Activated naive CD4-positive, alpha-beta T cell treated with Interleukin-2 at 50 U/mL for 16 hours (primary cell): ENCODE data around the gene STIL.
"Not testable (repeated sequence)": the region's sequence is repeated elsewhere in the genome, so short reads cannot be mapped to it uniquely, and the experiment has no call there.

Experiments used
- DNase-seq: peaks from one replicate; pipeline ENCODE4 v3.0.0-alpha.2; 2020

Gene STIL

DNA sequence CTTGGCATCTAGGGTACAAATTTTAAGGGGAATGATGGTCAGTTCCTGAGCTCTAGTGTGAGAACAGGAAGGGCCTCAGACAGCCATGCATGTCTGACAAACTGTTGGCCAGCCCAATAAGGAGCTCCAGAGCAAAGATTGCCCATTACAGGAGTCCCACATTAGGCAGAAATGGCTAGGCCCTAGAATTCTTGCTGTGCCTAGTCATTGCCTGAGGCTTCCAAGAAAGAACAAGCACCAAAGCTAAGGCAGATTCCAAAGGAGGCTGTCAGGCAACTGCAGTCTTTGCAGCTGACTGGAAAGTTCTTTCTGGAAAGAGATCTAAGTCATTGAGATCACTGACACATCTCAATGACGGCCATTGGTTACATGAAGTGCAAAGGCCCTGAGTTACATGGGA lies 3.9 kb upstream of the STIL start:
- DNase-seq: no peak

DNA sequence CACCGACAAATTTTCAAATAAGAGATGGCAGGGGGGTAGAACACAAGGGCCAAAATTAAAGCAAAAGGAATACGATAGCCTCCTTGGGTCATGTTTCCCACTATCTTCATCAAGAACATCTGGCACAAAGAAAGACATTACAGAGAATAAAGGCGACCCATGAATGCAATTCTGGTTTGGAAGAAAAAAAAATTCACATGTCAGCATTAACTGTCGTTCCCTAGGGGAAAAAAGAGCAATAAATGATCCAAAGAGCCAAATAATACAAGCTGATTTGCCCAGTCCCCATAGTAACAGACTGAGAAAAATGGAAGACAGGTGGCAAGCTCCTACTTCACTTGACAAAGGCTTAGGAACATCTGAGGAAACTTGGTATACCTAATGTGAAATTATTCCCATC lies 4.5 kb downstream of the STIL start:
- no peak for DNase-seq

DNA sequence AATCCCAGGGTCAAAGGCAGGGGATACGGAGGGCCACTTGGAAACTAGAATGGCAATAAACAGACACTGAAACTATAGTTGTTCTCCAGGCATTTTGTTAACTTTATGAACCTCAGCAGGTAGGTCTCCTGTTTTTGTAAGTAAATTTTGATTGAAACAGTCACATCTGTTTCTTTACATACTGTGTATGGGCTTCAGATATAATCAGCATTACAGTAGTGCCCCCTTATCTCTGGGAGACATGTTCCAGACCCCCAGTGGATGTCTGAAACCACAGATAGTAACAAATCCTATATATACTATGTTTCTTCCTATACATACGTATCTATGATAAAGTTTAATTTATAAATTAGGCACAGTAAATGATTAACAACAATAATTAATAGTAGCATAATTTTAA lies 11.5 kb downstream of the STIL start:
- DNase-seq: no peak

DNA sequence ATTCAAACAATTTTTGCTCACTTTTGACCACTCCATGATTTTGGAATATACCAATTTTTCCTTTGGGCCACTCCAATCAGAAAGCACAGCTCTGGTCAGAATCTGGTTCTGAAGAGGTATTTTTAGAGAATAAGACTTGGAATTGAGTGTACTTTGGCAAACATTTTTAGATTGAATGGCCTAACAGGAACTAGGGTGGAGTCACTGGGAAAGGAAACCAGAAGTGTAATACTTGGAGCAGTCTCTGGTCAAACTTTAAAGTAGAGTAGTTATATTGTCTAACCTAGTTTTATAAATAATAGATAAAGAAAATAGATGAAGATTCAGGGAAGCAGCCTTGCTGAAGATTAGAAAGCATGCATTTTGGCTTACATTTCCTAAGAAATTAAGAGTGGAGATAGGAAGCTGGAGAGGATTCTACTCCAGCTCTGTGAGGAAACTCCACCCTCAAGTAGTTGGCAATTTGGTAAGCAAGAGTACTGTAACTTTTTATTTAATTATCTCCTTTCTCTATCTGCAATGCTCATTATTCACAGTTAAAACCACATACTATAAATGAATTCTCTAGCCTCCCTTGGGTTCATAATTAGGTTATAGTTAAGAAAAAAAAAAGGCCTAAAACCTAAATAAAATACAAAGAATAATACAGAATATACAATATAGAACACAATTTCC lies 15.8 kb downstream of the STIL start:
- DNase-seq: no peak

DNA sequence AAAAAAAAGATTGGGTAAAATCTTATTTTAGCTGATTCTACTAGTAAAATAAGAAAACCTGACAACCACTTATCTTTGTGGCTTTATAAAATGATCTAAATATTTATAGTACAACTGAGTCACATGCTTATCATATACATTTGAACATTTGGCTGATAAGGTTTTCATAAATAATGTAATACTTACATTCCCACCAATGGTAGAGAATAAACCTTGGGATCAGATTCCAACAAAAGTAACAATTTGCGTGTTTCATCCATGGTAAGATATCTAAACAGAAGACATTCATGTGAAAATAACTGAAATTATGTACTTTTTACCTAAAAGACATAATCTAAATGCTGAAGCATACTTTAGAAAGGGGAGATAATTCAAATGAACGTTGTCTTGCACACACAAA lies 18.4 kb downstream of the STIL start:
- DNase-seq: no peak

DNA sequence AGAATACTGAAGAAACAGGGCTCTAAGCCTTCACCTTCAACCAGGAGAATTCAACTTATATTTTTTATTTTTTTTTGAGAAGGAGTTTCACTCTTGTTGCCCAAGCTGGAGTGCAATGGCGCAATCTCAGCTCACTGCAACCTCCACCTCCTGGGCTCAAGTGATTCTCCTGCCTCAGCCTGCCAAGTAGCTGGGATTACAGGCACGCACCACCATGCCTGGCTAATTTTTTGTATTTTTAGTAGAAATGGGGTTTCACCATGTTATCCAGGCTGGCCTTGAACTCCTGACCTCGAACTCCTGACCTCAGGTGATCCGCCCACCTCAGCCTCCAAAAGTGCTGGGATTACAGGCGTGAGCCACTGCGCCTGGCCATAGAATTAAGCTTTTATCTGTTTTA lies 19.1 kb downstream of the STIL start:
- DNase-seq: not testable (repeated sequence)

DNA sequence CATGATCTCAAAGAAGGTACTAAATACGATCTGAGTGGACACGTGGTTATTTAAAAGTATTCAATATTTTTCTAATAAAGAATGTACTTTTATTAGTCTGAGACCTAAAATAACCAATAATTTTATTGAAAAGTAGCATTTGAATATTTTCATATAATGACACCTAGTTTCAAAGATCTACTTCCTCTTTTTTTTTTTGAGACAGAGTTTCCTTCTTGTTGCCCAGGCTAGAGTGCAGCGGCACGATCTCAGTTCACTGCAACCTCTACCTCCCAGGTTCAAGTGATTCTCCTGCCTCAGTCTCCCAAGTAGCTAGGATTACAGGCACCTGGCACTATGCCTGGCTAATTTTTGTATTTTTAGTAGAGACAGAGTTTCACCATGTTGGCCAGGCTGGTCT lies 25.8 kb downstream of the STIL start:
- DNase-seq: not testable (repeated sequence)

DNA sequence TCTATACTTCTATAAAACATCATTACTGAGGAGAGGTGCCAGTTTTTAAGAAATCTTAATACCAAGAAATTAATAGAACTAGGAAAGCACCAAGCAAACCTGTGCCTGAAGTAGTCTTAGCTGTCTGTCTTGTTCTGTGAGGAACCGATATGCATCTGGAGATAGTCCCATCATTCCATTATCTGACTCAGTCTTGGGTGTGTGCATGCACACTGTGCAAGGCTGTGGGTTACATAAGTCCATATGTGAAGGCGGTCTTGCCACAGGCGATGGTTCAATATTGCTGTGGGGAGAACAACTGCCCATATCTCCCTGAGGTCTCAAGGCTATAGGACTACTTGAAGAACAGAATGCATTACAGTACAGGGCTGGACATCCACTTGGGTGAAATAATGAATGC lies 33.8 kb downstream of the STIL start:
- no peak for DNase-seq

DNA sequence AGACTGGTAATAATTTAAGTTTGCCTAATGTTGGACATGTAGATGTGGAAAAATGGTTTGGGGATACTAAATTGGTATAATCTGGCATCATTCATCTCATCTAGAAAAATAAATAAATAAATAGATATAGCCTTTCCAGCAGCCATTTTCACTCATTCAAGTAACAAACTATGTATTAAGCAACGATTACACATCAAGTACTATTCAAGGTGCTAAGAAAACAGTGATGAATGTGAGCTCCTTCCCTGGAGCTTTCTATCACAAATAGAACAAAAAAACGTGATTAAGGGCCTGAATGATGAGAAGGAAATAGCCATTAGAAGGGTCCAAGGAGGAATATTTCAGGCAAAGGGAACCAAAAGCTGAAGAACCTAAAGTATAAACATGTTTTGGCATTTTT lies 37.1 kb downstream of the STIL start:
- no peak for DNase-seq

DNA sequence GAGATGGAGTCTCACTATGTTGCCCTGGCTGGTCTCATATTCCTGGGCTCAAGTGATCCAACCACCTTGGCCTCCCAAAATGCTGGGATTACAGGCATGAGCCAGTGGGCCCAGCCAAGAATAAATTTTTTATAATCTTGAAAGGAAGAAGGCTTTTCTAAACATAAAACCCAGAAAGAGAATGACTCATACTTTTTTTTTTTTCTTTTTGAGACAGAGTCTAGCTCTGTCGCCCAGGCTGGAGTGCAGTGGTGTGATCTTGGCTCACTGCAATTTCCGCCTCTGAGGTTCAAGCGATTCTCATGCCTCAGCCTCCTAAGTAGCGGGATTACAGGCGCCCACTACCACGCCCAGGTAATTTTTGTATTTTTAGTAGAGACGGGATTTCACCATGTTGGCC lies 38.1 kb downstream of the STIL start:
- not testable (repeated sequence) for DNase-seq

DNA sequence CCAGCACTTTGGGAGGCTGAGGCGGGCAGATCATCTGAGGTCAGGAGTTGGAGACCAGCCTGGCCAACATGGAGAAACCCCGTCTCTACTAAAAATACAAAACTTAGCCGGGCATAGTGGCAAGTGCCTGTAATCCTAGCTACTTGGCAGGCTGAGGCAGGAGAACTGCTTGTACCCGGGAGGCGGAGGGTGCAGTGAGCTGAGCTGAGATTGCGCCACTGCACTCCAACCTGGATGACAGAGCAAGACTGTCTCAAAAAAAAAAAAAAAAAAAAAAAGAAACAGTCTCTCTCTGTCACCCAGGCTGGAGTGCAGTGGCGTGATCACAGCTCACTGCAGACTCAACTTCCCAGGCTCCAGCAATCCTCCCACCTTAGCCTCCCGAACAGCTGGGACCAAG lies 48.4 kb downstream of the STIL start:
- not testable (repeated sequence) for DNase-seq

DNA sequence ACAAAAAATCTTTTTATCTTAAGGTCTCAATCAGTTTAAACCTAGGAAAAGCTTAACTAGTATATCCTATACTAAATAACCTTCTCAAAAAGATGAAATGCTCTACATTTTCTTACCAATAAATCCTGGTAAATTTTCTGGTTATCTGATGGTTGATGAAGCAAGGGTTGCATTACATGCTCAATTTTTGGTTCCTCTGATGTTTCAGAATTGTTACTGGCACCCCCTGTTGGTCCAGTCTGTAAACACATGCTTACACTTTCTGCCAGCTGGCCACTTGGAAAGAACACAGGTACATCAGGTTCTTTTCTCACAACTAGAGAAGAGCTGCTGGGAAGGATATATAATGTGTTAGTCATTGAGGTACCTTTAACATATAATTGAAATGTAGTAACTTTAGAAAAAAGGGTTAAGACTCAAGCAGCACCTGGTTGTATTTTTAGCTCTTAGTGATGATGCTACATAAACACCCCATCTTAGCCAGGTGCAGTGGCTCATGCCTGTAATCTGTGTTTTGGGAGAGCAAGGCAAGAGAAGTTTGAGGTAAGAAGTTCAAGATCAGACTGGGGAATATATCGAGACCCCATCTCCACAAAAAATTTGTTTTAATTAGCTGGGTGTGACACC lies 51.0 kb downstream of the STIL start:
- peak; percentile 32 for DNase-seq

DNA sequence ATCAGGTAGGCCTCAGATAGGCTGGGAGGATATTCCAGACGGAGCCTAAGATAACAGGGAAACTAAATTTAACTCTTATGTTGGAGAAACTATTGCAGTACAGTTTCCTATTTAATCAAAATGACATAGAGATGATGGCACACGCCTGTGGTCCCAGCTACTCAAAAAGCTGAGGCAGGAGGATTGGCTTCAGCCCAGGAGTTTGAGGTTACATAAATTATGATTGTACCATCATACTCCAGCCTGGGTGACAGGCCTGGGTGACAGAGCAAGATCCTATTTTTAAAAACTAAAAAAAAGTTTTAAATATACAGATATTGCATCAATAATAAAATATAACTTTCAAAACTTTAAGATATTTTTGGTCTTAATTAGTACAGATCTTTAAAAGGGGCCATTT lies 56.7 kb downstream of the STIL start:
- no peak for DNase-seq

DNA sequence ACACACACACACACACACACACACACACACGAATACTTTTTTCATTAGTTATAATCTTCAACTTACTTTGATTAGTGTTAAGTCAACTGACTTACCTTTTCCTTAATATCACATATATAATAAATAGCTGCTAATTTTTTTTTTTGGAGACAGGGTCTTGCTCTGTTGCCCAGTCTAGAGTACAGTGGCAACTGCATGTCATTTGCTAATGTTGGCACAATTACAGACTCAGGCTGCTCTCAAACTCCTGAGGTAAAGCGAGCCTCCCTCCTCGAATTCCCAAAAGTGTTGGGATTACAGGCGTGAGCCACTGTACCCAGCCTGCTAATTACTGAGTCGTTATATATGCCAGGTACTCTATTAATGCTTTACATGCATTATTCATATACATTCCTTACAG lies 61.2 kb downstream of the STIL start:
- DNase-seq: no peak

DNA sequence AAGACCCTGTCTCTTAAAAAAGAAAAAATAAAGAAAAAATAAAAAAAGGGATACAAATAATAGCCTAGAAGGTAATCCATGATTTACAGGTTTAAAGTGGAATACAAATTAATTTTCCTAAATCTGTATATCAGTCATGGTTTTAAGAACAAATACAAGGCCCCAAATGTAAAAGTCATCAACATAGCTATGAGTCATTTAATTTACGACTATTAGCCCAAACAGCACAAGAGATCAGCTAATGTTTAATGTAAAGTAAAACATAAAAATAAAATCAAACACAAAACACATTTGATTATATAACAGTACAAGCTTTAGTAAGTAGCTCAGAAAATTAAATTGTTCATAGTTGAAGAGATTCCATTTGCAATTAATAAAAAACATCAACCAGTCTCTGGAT lies 61.6 kb downstream of the STIL start:
- no peak for DNase-seq

DNA sequence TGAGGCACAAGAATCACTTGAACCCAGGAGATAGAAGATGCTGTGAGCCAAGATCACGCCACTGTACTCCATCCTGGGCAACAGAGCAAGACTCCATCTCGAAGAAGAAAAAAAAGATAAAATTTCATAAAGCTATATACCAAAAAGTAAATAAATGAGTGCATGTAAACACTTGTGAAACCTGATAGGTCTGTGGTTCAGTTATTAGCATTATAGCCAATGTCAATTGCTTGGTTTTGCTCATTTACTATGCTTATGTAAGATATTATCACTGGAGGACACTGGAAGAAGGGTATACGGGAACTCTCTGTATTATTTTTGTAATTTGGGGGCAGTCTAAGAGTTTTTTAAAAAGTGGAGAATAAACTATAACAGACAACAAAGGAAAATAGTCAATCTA lies 64.2 kb downstream of the STIL start:
- no peak for DNase-seq

DNA sequence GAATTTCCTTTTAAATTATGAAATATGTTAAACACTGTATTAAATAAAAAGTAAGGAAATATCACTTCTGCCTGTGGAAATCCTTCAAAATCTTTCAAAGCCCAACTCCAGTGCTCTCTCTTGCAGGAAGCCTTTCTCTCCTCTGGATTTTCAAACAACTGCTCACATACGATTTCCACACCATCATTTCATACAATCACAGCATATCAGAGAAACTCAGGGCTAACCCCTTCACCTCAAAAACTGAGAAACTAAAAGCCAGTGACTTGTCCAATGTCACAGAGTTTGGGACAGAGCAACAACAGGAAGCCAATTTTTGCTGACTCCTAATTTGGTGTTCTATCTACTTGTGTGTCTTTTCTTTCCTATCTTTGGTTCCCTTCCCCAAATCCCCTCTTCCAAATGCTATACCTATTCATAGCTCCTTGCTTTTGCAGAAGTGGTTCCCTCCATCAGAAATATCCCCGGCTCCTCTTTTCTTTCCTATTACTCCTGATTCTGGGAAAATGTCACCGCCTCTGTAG lies 69.5 kb downstream of the STIL start:
- DNase-seq: no peak

DNA sequence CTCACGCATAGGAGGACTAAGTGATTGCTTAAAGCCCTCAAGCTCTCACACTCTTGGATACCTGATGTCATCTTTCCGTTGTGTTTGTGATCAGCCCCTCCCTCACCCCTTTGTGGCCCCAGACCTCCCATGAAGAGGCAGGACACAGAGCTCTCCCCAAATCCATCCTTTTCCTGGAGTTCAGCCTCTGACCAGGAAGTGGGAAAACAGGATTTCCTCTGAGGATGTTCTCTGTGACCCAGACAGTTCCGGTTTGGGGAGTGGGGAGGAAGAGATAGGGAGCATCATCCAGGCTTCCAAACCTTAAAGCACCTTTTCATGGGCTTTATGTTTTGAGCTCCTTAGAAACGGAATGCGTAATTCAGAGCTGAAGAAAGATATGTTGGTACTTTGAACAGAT lies 70.0 kb downstream of the STIL start:
- DNase-seq: no peak

DNA sequence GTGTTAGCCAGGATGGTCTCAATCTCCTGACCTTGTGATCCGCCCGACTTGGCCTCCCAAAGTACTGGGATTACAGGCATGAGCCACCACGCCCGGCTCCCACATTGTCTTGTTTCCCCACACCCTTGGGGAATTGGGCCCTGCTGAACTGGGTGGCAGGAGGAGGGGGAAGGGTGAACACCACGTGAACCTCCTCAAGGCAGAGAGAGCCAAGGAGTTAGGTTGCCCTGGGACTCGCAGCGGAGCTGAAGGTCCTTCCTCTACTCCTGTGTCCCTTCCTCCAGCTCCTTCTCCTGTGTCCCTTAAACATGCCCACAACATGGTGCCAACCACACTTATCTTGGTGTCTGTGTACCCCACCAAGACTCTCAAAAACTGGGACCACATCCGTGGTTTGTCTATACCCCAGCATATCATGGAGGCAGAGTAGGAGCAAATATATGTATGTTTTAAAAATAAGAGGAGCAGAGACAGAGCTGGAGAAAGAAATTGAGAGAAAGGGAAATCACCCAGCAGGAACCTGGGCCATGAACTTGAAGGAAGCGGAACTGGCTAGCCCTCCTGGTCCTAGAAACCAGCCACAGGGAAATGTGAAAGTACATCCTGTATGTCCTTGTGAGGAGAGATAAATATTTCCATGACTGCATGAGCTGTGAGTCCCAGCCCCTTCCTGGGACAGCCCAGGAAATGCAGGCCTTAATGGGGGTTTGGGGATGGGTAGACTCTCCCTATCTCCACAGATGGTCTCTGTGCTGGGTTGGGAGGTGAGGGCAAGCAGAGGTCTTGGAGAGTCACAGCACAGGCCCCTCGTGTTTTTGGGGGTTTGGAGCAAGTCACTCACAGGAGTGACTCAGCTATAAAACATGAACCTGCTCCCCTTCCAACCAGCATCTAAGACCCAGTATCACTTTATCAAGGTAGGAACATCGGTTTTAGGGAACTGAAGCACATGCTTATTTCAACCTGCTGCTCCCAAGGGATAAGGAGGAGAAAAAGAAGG lies 72.5 kb downstream of the STIL start:
- DNase-seq: no peak

DNA sequence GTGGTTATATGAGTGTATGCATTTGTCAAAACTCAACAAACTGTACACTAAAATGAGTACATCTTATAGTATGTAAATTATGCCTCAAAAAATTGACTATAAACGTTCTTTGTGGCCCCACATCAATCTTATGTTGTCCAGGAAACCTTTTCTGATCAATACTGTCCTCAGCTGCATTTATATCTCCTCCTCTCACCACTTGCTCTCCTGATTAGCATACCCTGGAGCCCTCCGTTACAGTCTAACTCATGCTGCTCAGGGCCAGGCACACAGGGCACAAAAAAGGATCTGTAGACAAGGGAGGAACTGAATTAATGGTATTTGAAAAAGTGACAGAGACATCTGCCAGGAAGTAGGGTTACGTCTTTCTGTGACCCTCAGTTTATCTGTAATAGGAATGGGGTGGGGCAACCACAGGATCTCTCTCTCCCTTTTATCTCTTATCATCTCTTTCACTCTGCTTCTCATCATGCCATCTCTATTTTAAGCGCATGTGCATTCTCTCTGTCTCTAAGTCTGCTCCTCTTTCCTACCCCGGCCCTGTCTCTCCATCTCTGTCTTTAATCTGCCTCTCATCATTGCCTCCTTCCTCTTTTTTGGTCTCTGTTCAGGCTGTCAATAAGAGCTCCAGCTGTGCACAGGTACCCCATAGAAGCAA lies 74.9 kb downstream of the STIL start:
- no peak for DNase-seq

DNA sequence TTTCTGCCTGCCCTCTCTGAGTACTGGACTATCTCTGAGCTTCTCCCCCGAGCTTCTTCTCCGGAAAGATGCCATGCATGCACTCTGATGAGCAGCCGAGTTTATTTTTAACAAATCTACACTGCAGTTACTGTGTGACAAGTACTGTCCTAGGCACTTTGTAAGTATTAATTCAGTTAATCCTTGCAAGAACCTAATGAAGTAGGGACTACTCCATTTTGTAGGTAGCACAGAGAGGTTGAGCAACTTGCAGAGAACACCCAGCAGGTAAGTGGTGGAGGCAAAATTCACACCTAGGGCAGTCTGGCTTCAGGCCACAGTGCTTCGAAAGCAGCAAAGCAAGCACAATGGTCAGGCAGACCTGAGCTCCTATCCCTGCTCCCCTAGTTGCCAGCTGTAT lies 78.1 kb downstream of the STIL start:
- DNase-seq: no peak

DNA sequence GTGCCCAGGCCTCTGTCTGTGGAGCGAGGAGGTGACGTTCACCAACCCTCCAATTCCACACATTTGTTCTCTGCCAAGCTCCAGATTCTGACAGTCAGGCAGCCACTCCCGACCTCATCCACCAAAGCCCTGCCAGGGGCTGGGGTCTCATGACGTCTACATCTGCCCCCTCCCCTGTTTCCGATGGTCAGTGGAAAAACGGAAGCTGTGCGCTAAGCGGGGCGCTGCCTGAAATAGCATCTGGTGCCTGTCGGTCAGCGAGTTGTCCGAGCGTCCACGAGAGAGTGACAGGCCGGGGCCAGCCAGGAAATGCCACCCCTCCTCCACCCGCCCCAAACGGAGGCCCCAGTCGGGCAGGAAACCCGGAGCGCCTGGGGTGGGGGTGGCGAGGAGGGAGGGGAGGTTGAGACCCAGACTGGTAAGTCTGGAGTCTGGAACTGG lies 78.7 kb downstream of the STIL start:
- no peak for DNase-seq

DNA sequence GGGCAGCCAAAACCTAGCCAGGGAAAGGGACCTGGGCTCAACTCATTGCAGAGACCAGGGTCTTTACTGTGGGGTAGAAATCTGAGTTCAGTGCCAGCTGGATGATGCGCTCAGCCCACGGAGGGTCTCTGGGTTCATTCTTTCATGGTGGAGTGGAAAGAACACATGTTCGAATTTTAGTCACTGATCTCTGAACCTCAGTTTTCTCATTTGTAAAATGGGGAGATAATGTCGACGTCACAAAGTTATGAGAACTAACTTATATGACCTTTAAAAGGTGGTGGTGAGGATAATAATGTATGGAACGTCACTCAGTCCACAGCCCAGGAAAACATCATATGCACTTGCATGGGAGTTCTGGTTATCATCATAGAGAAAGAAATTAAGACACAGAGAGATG lies 80.8 kb downstream of the STIL start:
- DNase-seq: no peak
